GM12874 (cell line): ENCODE measurements around the gene MED17.

Experiments used
- TF ChIP-seq, protein P1 (sequence below): IDR thresholded peaks from 2 replicates; pipeline ENCODE4 v1.5.1; 2011; ENCODE audit warnings: low read depth, mild to moderate bottlenecking, control low read depth, low read length, moderate library complexity; ENCODE audit not compliant: insufficient read depth

Gene MED17

DNA sequence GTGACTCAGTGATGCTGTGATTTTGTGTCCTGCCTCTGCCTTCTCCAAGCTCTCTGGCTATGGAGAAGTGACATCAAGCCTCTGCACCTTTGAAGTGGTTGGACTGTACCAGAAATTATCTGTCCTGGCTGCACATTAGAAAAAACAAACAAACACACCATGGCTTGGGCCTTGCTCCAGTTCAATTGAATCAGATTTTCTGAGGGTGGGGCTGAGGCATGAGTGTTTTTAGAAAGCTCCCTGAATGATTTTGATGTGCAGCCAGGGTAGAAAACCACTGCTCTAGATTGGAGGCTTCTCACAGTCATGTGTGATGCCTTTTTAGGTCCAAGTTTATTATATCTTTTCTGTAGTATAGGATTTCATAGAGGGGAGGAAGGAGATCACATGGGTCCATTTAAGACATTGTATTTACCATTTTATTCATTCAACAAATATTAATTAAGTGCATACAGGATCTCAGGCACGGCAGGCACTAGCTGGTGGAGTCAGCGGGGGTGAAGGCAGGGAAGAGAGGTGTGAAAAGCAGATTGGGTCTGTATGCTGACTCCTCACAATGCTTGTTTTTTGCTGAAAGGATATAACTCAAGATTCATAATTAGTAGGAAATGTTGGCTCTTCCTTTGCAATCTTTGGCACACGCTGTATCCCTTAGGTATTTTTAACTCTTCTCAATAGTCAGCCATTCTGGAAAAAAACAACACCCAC, 73.5 kb downstream of the MED17 start:
- TF ChIP-seq, protein P1, sequence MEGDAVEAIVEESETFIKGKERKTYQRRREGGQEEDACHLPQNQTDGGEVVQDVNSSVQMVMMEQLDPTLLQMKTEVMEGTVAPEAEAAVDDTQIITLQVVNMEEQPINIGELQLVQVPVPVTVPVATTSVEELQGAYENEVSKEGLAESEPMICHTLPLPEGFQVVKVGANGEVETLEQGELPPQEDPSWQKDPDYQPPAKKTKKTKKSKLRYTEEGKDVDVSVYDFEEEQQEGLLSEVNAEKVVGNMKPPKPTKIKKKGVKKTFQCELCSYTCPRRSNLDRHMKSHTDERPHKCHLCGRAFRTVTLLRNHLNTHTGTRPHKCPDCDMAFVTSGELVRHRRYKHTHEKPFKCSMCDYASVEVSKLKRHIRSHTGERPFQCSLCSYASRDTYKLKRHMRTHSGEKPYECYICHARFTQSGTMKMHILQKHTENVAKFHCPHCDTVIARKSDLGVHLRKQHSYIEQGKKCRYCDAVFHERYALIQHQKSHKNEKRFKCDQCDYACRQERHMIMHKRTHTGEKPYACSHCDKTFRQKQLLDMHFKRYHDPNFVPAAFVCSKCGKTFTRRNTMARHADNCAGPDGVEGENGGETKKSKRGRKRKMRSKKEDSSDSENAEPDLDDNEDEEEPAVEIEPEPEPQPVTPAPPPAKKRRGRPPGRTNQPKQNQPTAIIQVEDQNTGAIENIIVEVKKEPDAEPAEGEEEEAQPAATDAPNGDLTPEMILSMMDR, result no peak

DNA sequence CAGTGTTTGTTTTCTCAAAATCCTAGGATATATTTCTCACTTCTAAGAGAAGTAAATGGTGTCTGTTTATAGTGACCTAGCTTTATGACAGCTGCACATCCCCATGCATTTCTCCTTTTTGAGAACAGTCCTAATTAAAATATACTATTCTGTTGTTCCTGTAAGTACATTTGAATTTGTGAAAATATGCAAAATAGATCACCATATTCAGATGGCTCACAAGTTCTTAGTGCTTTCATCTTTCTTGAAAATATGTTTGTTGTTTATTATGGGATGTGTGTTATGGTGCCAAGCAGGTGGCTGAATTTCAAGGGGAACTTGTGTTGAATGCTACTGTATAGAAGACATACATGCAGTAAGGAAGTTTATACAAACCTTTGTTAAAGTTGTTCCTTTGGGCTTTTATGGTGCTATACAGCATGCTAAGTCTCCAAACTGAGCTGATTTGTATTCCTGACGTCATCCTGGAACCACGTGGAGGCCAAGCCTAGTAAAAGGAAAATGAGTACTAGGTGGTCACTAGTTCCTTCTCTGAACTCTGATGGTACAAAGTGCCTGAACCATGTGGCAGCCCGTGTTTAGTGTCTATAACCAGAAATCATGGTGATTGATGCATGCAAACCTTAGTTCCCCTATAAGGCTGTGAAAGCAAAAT, 74.2 kb downstream of the MED17 start:
- TF ChIP-seq, protein P1, result no peak

DNA sequence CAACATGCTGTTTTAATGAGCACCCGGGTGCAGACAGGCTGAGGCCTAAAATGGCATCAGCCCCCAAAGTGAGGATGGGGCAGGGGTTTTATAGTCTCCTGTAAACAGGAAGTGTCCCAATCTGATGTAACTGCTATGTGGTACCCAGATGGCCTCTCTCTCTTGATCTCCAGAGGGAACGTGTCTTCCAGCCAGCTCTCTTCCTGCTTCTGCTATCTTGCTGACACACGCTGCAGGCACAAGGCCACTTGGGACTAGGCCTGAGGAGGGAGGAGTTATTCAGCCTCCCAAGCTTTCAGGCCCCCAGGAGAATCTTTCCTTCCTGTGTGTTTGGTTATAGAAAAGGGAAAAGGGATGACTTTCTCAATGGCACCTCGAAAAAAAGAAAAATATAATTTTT, 77.7 kb downstream of the MED17 start:
- TF ChIP-seq, protein P1, result no peak
